ENCODE results near the gene SDCCAG8. TPM values are rescaled to one million over a fixed set of nuclear protein-coding genes. Genes with fewer than 3 reads are reported as not detected.

The SDCCAG8 gene
- total RNA-seq, 1 experiment from 2014 or later: 36.6 TPM

DNA sequence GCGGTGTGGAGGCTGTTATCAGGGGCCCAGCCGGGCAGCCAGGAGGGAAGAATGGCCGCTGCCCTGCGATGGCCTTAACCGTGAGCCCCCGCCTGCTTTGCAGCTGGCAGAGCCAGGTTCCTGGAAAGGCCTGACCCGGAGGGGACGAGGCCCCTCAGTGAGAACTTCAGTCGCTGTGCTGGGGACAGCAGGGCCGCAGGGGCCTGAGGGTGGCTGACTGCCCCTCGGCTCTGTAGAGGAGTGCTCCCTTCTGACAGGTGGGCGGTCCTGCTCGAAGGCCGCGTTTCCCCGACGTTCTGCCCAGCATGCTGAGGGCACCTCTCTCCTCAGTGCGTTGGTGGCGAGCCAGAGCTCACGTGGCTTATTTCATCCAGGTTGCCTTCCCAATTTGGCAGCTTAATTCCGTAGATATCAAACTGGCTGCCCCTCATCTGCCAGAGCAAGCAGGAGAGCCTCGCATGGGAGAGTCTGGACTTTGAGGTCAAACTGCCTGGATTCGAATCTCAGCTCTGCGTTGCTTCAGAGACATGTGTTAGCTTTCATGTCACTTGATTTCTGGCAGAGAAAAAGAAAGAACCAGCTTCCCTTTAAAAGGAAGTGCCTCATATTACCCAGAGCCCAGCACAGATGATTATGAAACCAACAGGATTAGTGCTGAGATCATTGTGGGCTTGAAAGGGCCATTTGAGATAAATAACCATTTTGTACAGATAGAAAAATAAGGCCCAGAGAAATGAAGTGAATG lies 239.8 kb downstream of the SDCCAG8 start:
- no peak for DNase-seq
- H3K36me3 ChIP-seq (ENCODE audit: insufficient read depth, low read length): no peaks in the 10 kb centered on the region
- no peaks in the 10 kb centered on the region for H3K9me2 ChIP-seq (replicated peaks; ENCODE audit: insufficient read depth, low read length)
- no peaks in the 10 kb centered on the region for H3K9me3 ChIP-seq (ENCODE audit: low read length)
- no peak overlapping the region for H3K9ac ChIP-seq (ENCODE audit: low read length)
- H4K20me1 ChIP-seq (ENCODE audit: insufficient read depth, low read depth, low read length): no peaks in the 10 kb centered on the region
- no peaks in the 10 kb centered on the region for H3K79me2 ChIP-seq (ENCODE audit: low read length)
- no peak overlapping the region for H2AFZ ChIP-seq (ENCODE audit: low read length)
- H3K4me2 ChIP-seq (ENCODE audit: low read depth, low read length, poor library complexity, severe bottlenecking): no peak overlapping the region
- no peaks in the 10 kb centered on the region for H3K27me3 ChIP-seq (ENCODE audit: low read length)
- H3K4me3 ChIP-seq (ENCODE audit: low read length): no peak overlapping the region
- H3K27ac ChIP-seq (ENCODE audit: low read length): no peak overlapping the region
- no peaks in the 10 kb centered on the region for H3K4me1 ChIP-seq (ENCODE audit: low read length)

DNA sequence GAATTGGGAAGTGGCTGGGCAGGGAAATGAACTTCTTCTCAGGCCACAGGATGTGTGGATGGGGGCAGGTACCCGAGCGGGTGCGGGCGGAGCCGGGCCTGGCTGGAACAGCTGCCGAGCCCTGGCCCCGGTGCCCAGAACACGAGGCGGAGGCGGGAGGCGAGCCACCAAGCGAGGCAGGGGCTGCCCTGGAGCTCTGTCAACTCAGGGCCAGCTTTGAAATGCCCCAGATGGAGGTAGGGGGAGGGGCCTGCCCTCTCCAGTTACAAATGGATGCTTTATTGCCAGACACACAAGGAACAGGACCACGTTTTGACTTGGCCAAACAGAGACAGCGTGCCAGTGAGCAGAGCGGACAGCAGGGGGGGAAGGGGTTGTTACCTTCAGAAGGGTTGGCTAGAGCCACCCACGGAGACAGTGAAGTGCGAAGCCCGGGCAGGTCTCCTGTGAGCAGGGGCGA lies 240.4 kb downstream of the SDCCAG8 start:
- no peak overlapping the region for H2AFZ ChIP-seq (ENCODE audit: low read length)
- DNase-seq: no peak
- no peaks in the 10 kb centered on the region for H3K9me3 ChIP-seq (ENCODE audit: low read length)
- H3K4me3 ChIP-seq (ENCODE audit: low read length): no peak overlapping the region
- H3K27me3 ChIP-seq (ENCODE audit: low read length): no peaks in the 10 kb centered on the region
- no peaks in the 10 kb centered on the region for H3K79me2 ChIP-seq (ENCODE audit: low read length)
- no peaks in the 10 kb centered on the region for H3K36me3 ChIP-seq (ENCODE audit: insufficient read depth, low read length)
- H3K9ac ChIP-seq (ENCODE audit: low read length): no peak overlapping the region
- H3K4me2 ChIP-seq (ENCODE audit: low read depth, low read length, poor library complexity, severe bottlenecking): no peak overlapping the region
- no peaks in the 10 kb centered on the region for H4K20me1 ChIP-seq (ENCODE audit: insufficient read depth, low read depth, low read length)
- no peaks in the 10 kb centered on the region for H3K4me1 ChIP-seq (ENCODE audit: low read length)
- no peak overlapping the region for H3K27ac ChIP-seq (ENCODE audit: low read length)
- no peaks in the 10 kb centered on the region for H3K9me2 ChIP-seq (replicated peaks; ENCODE audit: insufficient read depth, low read length)

DNA sequence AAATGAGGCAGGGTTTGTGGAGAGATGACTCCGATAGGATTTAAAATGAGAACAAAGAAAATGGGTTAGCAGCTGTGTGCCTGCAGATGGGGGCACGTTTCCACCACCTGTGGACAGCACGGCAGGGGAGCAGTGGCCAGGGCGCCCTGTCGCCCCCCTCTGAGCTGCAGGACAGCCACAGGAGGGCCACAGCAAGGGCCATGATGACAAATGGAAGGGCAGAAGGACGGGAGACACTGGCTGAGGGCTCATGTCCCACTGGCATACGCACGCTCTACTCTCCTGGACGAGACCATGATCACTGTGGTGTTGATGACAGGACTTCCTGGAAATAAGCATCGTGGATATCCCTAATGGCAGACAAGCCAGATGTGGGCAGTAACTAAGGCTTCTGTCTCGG lies 241.0 kb downstream of the SDCCAG8 start:
- Histone ChIP-seq H3K9ac (ENCODE audit: low read length) (no peak overlapping the region), H4K20me1 (ENCODE audit: insufficient read depth, low read depth, low read length) (no peaks in the 10 kb centered on the region), H3K9me3 (ENCODE audit: low read length) (no peaks in the 10 kb centered on the region), H3K4me2 (ENCODE audit: low read depth, low read length, poor library complexity, severe bottlenecking) (no peak overlapping the region), H3K36me3 (ENCODE audit: insufficient read depth, low read length) (no peaks in the 10 kb centered on the region), H3K4me3 (ENCODE audit: low read length) (no peak overlapping the region), H2AFZ (ENCODE audit: low read length) (no peak overlapping the region), H3K27ac (ENCODE audit: low read length) (no peak overlapping the region), H3K9me2 (replicated peaks; ENCODE audit: insufficient read depth, low read length) (no peaks in the 10 kb centered on the region), H3K79me2 (ENCODE audit: low read length) (no peaks in the 10 kb centered on the region), H3K4me1 (ENCODE audit: low read length) (no peaks in the 10 kb centered on the region), H3K27me3 (ENCODE audit: low read length) (no peaks in the 10 kb centered on the region)
- no peak for DNase-seq

DNA sequence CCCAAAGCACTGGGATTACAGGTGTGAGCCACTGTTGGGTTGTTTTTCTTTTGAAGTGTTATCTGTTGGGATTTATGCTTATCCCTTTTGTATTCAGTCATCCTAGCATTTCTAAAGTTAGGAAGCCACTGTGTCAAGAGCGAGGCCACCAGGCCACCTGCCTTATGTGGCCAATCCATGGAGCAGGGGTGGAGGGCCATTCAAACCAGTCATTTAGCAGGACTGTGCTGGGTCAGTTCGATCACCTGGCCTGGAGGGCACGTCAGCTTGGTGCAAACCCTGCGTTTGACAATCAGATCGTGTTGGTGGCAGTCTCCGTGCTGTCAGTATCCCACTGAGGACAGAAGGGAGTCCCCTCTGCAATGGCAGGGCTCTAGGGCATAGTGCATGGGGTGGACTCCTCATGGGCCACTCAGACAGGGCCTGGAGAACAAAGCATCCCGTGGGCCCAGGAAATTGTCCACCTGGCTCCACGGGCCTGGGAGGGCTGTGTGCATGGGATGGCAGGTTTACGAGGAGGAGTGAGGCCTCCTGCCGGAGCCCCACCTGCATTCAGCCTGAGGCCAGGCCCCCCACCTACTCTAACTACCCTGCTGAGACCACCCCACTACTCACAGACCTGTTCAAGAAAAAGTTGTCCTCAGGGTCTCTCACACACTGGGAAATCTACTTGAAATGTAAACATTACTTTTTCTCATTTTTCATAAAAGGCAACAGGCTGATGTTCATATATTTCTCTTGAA lies 242.3 kb downstream of the SDCCAG8 start:
- Histone ChIP-seq H3K9ac (ENCODE audit: low read length) (no peak overlapping the region), H3K9me3 (ENCODE audit: low read length) (no peaks in the 10 kb centered on the region), H3K4me3 (ENCODE audit: low read length) (no peak overlapping the region), H3K79me2 (ENCODE audit: low read length) (no peaks in the 10 kb centered on the region), H3K9me2 (replicated peaks; ENCODE audit: insufficient read depth, low read length) (no peaks in the 10 kb centered on the region), H3K36me3 (ENCODE audit: insufficient read depth, low read length) (no peaks in the 10 kb centered on the region), H3K4me1 (ENCODE audit: low read length) (no peaks in the 10 kb centered on the region), H2AFZ (ENCODE audit: low read length) (no peak overlapping the region), H3K27me3 (ENCODE audit: low read length) (no peaks in the 10 kb centered on the region), H4K20me1 (ENCODE audit: insufficient read depth, low read depth, low read length) (no peaks in the 10 kb centered on the region), H3K27ac (ENCODE audit: low read length) (no peak overlapping the region), H3K4me2 (ENCODE audit: low read depth, low read length, poor library complexity, severe bottlenecking) (no peak overlapping the region)
- no peak for DNase-seq

DNA sequence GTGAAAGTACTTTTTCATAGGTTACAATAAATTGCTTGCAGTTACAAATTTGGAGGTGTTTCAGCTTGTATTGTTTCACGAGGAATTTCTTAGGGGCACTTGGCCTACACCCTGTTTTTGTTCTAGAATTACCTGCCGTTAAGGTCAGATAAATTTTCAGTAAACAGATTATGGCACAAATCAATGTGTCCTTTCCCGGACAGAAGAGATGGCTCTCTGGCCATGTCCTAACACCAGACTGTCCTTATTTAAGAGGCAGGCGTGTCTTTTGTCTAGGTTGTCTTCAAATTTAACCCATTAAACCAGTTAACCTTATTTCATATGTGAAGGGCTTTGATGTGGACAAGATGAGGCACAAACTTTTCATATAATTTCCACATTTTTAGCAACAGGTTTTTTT lies 243.4 kb downstream of the SDCCAG8 start:
- H3K9me2 ChIP-seq (replicated peaks; ENCODE audit: insufficient read depth, low read length): no peaks in the 10 kb centered on the region
- no peak for DNase-seq
- H3K27ac ChIP-seq (ENCODE audit: low read length): no peak overlapping the region

DNA sequence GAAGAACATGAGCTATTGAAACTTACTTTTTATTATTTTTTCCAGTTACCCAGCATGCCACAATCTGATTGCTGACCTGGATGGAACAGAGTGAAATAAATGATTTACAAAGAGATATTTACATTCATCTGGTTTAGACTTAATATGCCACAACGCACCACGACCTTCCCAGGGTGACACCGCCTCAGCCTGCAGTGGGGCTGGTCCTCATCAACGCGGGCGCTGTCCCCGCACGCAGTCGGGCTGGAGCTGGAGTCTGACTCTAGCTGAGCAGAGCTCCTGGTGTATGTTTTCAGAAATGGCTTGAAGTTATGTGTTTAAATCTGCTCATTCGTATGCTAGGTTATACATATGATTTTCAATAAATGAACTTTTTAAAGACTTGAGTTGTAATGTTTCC lies 243.9 kb downstream of the SDCCAG8 start:
- H3K79me2 ChIP-seq (ENCODE audit: low read length): no peaks in the 10 kb centered on the region
- DNase-seq: no peak
- no peaks in the 10 kb centered on the region for H3K27me3 ChIP-seq (ENCODE audit: low read length)
- no peaks in the 10 kb centered on the region for H3K4me1 ChIP-seq (ENCODE audit: low read length)
- no peak overlapping the region for H3K27ac ChIP-seq (ENCODE audit: low read length)
- no peak overlapping the region for H3K9ac ChIP-seq (ENCODE audit: low read length)
- H3K9me2 ChIP-seq (replicated peaks; ENCODE audit: insufficient read depth, low read length): no peaks in the 10 kb centered on the region
- no peaks in the 10 kb centered on the region for H3K9me3 ChIP-seq (ENCODE audit: low read length)
- H3K36me3 ChIP-seq (ENCODE audit: insufficient read depth, low read length): no peaks in the 10 kb centered on the region
- H3K4me2 ChIP-seq (ENCODE audit: low read depth, low read length, poor library complexity, severe bottlenecking): no peak overlapping the region
- no peak overlapping the region for H3K4me3 ChIP-seq (ENCODE audit: low read length)
- no peak overlapping the region for H2AFZ ChIP-seq (ENCODE audit: low read length)
- no peaks in the 10 kb centered on the region for H4K20me1 ChIP-seq (ENCODE audit: insufficient read depth, low read depth, low read length)

More for the DNA sequence above, 243.4 kb downstream of the SDCCAG8 start:
- Histone ChIP-seq H2AFZ (ENCODE audit: low read length) (no peak overlapping the region), H3K9me3 (ENCODE audit: low read length) (no peaks in the 10 kb centered on the region), H3K79me2 (ENCODE audit: low read length) (no peaks in the 10 kb centered on the region), H3K4me3 (ENCODE audit: low read length) (no peak overlapping the region), H3K4me1 (ENCODE audit: low read length) (no peaks in the 10 kb centered on the region), H3K4me2 (ENCODE audit: low read depth, low read length, poor library complexity, severe bottlenecking) (no peak overlapping the region), H4K20me1 (ENCODE audit: insufficient read depth, low read depth, low read length) (no peaks in the 10 kb centered on the region), H3K27me3 (ENCODE audit: low read length) (no peaks in the 10 kb centered on the region), H3K9ac (ENCODE audit: low read length) (no peak overlapping the region), H3K36me3 (ENCODE audit: insufficient read depth, low read length) (no peaks in the 10 kb centered on the region)

DNA sequence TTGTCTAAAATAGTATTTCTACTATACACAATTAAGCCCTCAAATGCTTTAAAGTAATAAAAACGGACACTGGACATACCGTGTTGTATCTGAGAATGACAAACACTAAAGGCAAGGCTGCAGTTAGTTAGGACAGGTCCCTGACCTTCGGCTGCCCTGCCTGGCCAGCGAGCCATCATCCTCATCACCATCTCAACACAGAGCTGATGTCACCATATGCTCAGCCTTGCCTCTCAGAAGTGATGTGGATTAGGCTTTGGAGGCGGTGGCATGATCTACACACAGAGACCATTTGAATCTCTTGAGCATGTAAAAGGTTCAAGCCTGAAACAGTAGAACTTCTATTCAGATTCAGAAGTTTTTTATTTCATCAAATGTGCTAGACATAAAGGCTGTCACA lies 244.7 kb downstream of the SDCCAG8 start:
- no peaks in the 10 kb centered on the region for H4K20me1 ChIP-seq (ENCODE audit: insufficient read depth, low read depth, low read length)
- no peaks in the 10 kb centered on the region for H3K27me3 ChIP-seq (ENCODE audit: low read length)
- H3K9me2 ChIP-seq (replicated peaks; ENCODE audit: insufficient read depth, low read length): no peaks in the 10 kb centered on the region
- no peak overlapping the region for H3K27ac ChIP-seq (ENCODE audit: low read length)
- H3K79me2 ChIP-seq (ENCODE audit: low read length): no peaks in the 10 kb centered on the region
- H3K9ac ChIP-seq (ENCODE audit: low read length): no peak overlapping the region
- H3K4me2 ChIP-seq (ENCODE audit: low read depth, low read length, poor library complexity, severe bottlenecking): no peak overlapping the region
- H3K4me3 ChIP-seq (ENCODE audit: low read length): no peak overlapping the region
- no peaks in the 10 kb centered on the region for H3K9me3 ChIP-seq (ENCODE audit: low read length)
- no peak for DNase-seq
- no peak overlapping the region for H2AFZ ChIP-seq (ENCODE audit: low read length)
- H3K4me1 ChIP-seq (ENCODE audit: low read length): no peaks in the 10 kb centered on the region
- H3K36me3 ChIP-seq (ENCODE audit: insufficient read depth, low read length): no peaks in the 10 kb centered on the region

DNA sequence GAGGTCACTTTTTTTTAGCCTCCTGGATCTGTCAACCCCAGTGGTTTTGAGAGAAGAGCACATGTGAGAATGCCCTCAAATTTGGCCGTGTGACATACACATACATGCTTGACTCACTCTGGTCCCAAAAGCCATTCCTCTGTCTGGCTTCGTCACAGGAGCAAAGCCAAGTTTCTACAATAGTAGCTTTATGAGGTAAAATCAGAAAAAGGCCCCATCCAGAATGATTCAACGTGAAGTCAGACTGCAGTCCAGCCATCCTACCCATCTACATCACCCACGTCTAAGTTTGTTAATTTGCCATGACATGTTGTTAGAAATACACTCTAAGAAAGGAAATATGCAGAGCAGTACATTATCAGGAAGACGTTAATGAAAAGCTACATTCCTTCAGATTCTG lies 245.2 kb downstream of the SDCCAG8 start:
- Histone ChIP-seq H3K27me3 (ENCODE audit: low read length) (no peaks in the 10 kb centered on the region), H3K9me3 (ENCODE audit: low read length) (no peaks in the 10 kb centered on the region), H3K9ac (ENCODE audit: low read length) (no peak overlapping the region), H3K4me3 (ENCODE audit: low read length) (no peak overlapping the region), H2AFZ (ENCODE audit: low read length) (no peak overlapping the region), H3K27ac (ENCODE audit: low read length) (no peak overlapping the region), H3K79me2 (ENCODE audit: low read length) (no peaks in the 10 kb centered on the region), H3K36me3 (ENCODE audit: insufficient read depth, low read length) (no peaks in the 10 kb centered on the region), H3K9me2 (replicated peaks; ENCODE audit: insufficient read depth, low read length) (no peaks in the 10 kb centered on the region), H3K4me2 (ENCODE audit: low read depth, low read length, poor library complexity, severe bottlenecking) (no peak overlapping the region), H4K20me1 (ENCODE audit: insufficient read depth, low read depth, low read length) (no peaks in the 10 kb centered on the region), H3K4me1 (ENCODE audit: low read length) (peaks cover 4% of the 10 kb centered on the region)
- no peak for DNase-seq

All from Karpas-422 (cell line).